SK-N-SH (cell line): Measurements from ENCODE around the gene TVP23C. TPM values are rescaled to one million over a fixed set of nuclear protein-coding genes. Genes with fewer than 3 reads are reported as not detected.
"Not testable (repeated sequence)": the region's sequence is repeated elsewhere in the genome, so short reads cannot be mapped to it uniquely, and the experiment has no call there.

Experiments used
- CTCF ChIA-PET: fragments of 300-600, 350-600 bp; formaldehyde crosslinking; extraction: SDS; loops from one replicate; lab custom pipeline; 2021; lab: Yijun Ruan, JAX
- POLR2A ChIA-PET: fragments of 350-600 bp; sonication (Branson Sonifier 250); formaldehyde crosslinking; extraction: SDS; loops from one replicate; lab custom pipeline; 2020; ENCODE audit warnings: antibody characterized with exemption, inconsistent platforms; lab: Yijun Ruan, JAX
- DNase-seq: peaks from one replicate; pipeline ENCODE4 v3.0.0; 2012
- H2AFZ ChIP-seq: fragments of 200-600 bp; sonication (generic); 2 replicates; pipeline ENCODE4 v1.8.1; 2016; ENCODE audit warnings: antibody characterized with exemption, mild to moderate bottlenecking, low read depth
- H3F3A ChIP-seq: fragments of 200-600 bp; sonication (generic); replicated peaks from 2 replicates; pipeline ENCODE3; 2016; ENCODE audit warnings: antibody characterized with exemption, mild to moderate bottlenecking; ENCODE audit not compliant: insufficient read depth
- H3K27ac ChIP-seq, 2 experiments: fragments of 200-500 bp in 1 of 2; fragments of 200-600 bp in 1 of 2; sonication (Bioruptor generic) in 1 of 2; sonication (generic), shearing (Covaris generic) in 1 of 2; 2 replicates each; pipeline versions ENCODE4 v1.5.1 to v1.6.1; 2014 to 2016; ENCODE audit warnings: low read depth in 2 of 2, inconsistent platforms in 1 of 2, low read length in 1 of 2, mild to moderate bottlenecking in 1 of 2, mixed read lengths in 1 of 2
- H3K27me3 ChIP-seq: fragments of 200-600 bp; sonication (generic), shearing (Covaris generic); 2 replicates; pipeline ENCODE4 v1.6.1; 2016; ENCODE audit warnings: mixed run types; ENCODE audit not compliant: insufficient read depth
- H3K36me3 ChIP-seq, 2 experiments: fragments of 200-500 bp in 1 of 2; fragments of 200-600 bp in 1 of 2; sonication (Bioruptor generic) in 1 of 2; sonication (generic) in 1 of 2; replicated peaks in 1 of 2; 2 replicates each; pipeline versions ENCODE3 to v1.5.1; 2014 to 2016; ENCODE audit warnings: low read length in 1 of 2, mild to moderate bottlenecking in 1 of 2; ENCODE audit not compliant: insufficient read depth in 2 of 2, control insufficient read depth in 1 of 2
- H3K4me1 ChIP-seq, 2 experiments: fragments of 200-500 bp in 1 of 2; fragments of 200-600 bp in 1 of 2; sonication (Bioruptor generic) in 1 of 2; sonication (generic), shearing (Covaris generic) in 1 of 2; 2 replicates each; pipeline versions ENCODE4 v1.5.1 to v1.6.1; 2014 to 2016; ENCODE audit warnings: low read depth in 1 of 2, low read length in 1 of 2, mixed run types in 1 of 2; ENCODE audit not compliant: insufficient read depth in 2 of 2, control insufficient read depth in 1 of 2
- H3K4me2 ChIP-seq: fragments of 200-600 bp; sonication (generic), shearing (Covaris generic); 2 replicates; pipeline ENCODE4 v1.6.1; 2017; ENCODE audit warnings: mixed run types
- H3K4me3 ChIP-seq, 2 experiments: fragments of 200-500 bp in 1 of 2; fragments of 200-600 bp in 1 of 2; sonication (Bioruptor generic) in 1 of 2; sonication (generic), shearing (Covaris generic) in 1 of 2; 2 replicates each; pipeline versions ENCODE4 v1.5.1 to v1.8.1; 2014 to 2016; ENCODE audit warnings: low read depth in 2 of 2, inconsistent platforms in 1 of 2, low read length in 1 of 2, mild to moderate bottlenecking in 1 of 2, mixed read lengths in 1 of 2, moderate library complexity in 1 of 2
- H3K79me2 ChIP-seq: fragments of 200-600 bp; sonication (generic); 2 replicates; pipeline ENCODE4 v1.8.1; 2017; ENCODE audit warnings: mild to moderate bottlenecking; ENCODE audit not compliant: insufficient read depth
- H3K9ac ChIP-seq: fragments of 200-600 bp; sonication (generic); 2 replicates; pipeline ENCODE4 v1.6.1; 2017; ENCODE audit warnings: mixed run types
- H3K9me2 ChIP-seq: fragments of 200-600 bp; sonication (generic); 2 replicates; pipeline ENCODE4 v1.6.1; 2017; ENCODE audit warnings: mixed run types
- H3K9me3 ChIP-seq: fragments of 200-600 bp; sonication (generic); 2 replicates; pipeline ENCODE4 v1.6.1; 2017; ENCODE audit warnings: mixed run types, mild to moderate bottlenecking, moderate library complexity
- H4K20me1 ChIP-seq: fragments of 200-600 bp; sonication (generic); 2 replicates; pipeline ENCODE4 v1.6.1; 2017; ENCODE audit warnings: mild to moderate bottlenecking, mixed run types; ENCODE audit not compliant: insufficient read depth
- MXI1 ChIP-seq: IDR thresholded peaks from 2 replicates; pipeline ENCODE4 v1.6.1; 2012; ENCODE audit warnings: mild to moderate bottlenecking, low read depth, low read length, improper control_type of control experiment
- POLR2AphosphoS5 ChIP-seq: IDR thresholded peaks from 2 replicates; pipeline ENCODE4 v1.6.1; 2012; ENCODE audit warnings: low read depth, low read length
- YY1 ChIP-seq: IDR thresholded peaks from 2 replicates; pipeline ENCODE4 v1.4.0; 2012; ENCODE audit warnings: low read depth, mild to moderate bottlenecking
- WGBS: methylation state at CpG from one replicate; pipeline ENCODE4 v1.1.6; 2017; ENCODE audit warnings: low lambda C conversion rate; 5-methylcytosine and 5-hydroxymethylcytosine counted together
- polyA plus RNA-seq, 3 experiments: library from polyadenylated mRNA; depleted of rRNA; stranded (reverse); fragments of >200 nt; gene quantifications; 2 replicates each; pipeline ENCODE4 v1.2.3, GENCODE V29; 2012

TVP23C gene
- polyA plus RNA-seq (2012; rRNA removed) = 4.7 and 5.0 TPM in 2 replicates
- polyA plus RNA-seq (2012; cell fraction: cytosol; rRNA removed) = 3.9 and 4.1 TPM in 2 replicates
- polyA plus RNA-seq (2012; cell fraction: nucleus; rRNA removed) = 13.8 and 14.5 TPM in 2 replicates

GRCh38 chr17:15563375-15563857 is at the start of gene TVP23C:
Gene TVP23C (minus strand): TSS chr17:15563483. CDS start chr17:15563448, 35 bp downstream.
- H3K9me2 ChIP-seq, H3K4me1 ChIP-seq, H4K20me1 ChIP-seq, H3K36me3 ChIP-seq, H3K27me3 ChIP-seq, H3F3A ChIP-seq, H3K79me2 ChIP-seq, POLR2A ChIA-PET, CTCF ChIA-PET, H3K9me3 ChIP-seq: not testable (repeated sequence)
- whole genome bisulfite sequencing = 0% methylated on average over 8 of the region's 46 CpGs
- peak within 1 kb of the TSS; percentile 81; the same call in 1 of the 2 replicates for H2AFZ ChIP-seq
- H3K27ac ChIP-seq = peak within 1 kb of the TSS; percentile 48 to 65
- peak within 1 kb of the TSS; percentile 61 to 70 for H3K4me3 ChIP-seq
- H3K4me2 ChIP-seq = peak within 1 kb of the TSS; percentile 73
- H3K9ac ChIP-seq = peak within 1 kb of the TSS; percentile 80
- peak; percentile 73 for DNase-seq
- TF ChIP-seq YY1 = peak; percentile 76; the same call in 1 of the 2 replicates
- peak; percentile 19; the same call in 1 of the 2 replicates for TF ChIP-seq MXI1
- peak; percentile 62; the same call in 1 of the 2 replicates for TF ChIP-seq POLR2AphosphoS5

- H3K4me3 ChIP-seq, H2AFZ ChIP-seq, H4K20me1 ChIP-seq, H3K4me2 ChIP-seq, H3K9me2 ChIP-seq, H3K9me3 ChIP-seq, H3K9ac ChIP-seq, POLR2A ChIA-PET, H3K79me2 ChIP-seq, H3K36me3 ChIP-seq, H3K27ac ChIP-seq, CTCF ChIA-PET, H3K4me1 ChIP-seq, H3F3A ChIP-seq, DNase-seq, H3K27me3 ChIP-seq: not testable (repeated sequence)
- 96% methylated on average over 8 of the region's 8 CpGs for WGBS
Observed at GRCh38 chr17:15592960-15593359, 29.7 kb upstream of the TVP23C start.

DNA sequence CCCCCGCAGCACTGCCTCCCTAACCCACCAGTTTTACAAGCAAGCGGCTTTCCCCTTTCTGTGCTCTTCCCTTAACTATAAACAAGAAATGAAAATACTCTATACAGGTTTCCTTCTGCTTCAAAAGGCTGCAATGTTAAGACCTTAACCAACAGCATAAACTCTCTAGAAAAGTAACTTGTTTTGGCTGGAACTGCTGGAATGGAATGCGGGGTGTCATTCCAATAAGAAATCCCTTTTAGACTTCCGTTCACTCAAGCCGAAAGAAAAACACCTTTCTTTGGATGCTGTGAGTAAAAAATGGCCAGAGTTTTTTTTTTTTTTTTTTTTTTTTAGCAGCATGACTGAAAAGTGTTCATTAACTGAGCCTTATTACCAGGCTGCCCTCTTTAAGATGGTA is 28.7 kb upstream of the TVP23C start:
- H3K79me2 ChIP-seq, H3K4me3 ChIP-seq, CTCF ChIA-PET, H4K20me1 ChIP-seq, H2AFZ ChIP-seq, H3K27ac ChIP-seq, DNase-seq, H3K9me3 ChIP-seq, H3F3A ChIP-seq, H3K4me2 ChIP-seq, H3K36me3 ChIP-seq, H3K9ac ChIP-seq, H3K27me3 ChIP-seq, H3K9me2 ChIP-seq, POLR2A ChIA-PET, H3K4me1 ChIP-seq: not testable (repeated sequence)
- 89% methylated on average over 5 of the region's 5 CpGs for WGBS

DNA sequence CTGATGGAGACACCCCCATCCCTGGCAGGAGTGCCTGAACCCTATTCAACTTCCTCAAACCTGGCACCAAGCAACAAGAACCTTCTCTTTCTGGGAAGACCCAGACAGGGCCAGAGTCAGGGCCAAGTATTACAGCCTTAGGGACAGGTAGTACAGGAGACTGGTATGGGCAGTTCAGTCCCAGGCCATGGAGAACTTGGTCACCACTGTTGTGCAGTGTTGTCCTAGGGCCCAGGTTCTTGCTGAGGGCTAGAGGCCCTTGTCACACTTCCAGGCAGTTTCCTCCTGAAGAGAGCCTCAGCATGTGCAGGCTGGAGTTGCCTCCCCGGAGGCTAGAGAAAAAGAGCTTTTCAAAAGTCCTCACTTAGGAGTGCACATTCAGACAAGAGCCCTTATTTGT is 27.6 kb upstream of the TVP23C start:
- POLR2A ChIA-PET, H3K27ac ChIP-seq, H3K79me2 ChIP-seq, H3K9me2 ChIP-seq, H3K9me3 ChIP-seq, H3K4me2 ChIP-seq, H3K36me3 ChIP-seq, H3K4me1 ChIP-seq, H3F3A ChIP-seq, H3K4me3 ChIP-seq, H3K27me3 ChIP-seq, DNase-seq, H2AFZ ChIP-seq, CTCF ChIA-PET, H4K20me1 ChIP-seq, H3K9ac ChIP-seq: not testable (repeated sequence)
- WGBS = 100% methylated on average over 1 of the region's 1 CpG

DNA sequence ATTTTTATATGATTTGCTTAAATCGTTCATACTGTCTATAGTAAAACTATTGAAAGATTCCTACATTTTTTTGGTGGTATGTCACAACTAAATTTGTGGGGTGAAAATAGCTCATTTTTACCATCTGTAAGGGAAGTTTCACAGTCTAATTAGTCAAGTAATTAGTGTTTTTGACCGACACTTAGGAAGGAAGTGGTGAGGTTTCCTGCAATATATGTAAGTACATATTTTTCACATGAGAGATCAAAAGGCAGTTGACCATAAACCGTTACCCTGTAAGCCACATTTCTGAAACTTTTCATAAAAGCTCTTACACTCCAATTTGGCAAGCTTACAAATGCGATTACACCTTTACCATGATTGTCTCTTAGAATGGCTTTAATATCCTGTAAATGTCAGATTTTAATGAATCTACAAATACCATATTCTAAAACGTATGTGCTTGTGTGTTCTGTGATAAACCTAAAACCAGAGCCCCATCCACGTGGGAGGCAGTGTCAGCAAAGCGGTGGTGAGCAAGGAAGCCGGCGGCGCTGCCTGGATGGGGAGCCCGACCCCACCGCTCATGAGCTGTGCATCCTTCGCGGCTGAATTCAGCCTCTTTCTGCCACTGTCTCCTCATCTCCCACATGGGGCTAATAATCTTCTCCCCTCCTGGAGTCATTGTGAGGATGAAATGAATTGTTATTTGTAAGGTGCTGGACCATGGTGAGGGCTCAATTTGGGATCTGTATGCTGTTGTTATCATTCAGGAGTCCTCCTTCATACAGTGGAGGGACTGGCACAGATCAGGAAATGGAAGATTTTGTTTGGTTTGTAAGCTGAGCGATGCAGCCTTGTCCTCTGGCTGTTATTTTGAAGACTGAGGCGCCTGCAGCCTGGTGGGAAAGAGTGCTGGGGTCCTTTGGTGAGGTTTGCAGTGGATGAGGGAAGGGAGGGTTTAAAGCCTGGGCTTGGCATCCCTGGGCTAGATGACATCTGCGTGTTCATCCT is 26.6 kb upstream of the TVP23C start:
- H3K27me3 ChIP-seq, H3K9me3 ChIP-seq, H3K27ac ChIP-seq, DNase-seq, CTCF ChIA-PET, H2AFZ ChIP-seq, H3K36me3 ChIP-seq, H3F3A ChIP-seq, H3K4me3 ChIP-seq, H3K4me2 ChIP-seq, H3K9me2 ChIP-seq, H3K9ac ChIP-seq, H3K79me2 ChIP-seq, POLR2A ChIA-PET, H3K4me1 ChIP-seq, H4K20me1 ChIP-seq: not testable (repeated sequence)
- 74% methylated on average over 10 of the region's 17 CpGs for WGBS

DNA sequence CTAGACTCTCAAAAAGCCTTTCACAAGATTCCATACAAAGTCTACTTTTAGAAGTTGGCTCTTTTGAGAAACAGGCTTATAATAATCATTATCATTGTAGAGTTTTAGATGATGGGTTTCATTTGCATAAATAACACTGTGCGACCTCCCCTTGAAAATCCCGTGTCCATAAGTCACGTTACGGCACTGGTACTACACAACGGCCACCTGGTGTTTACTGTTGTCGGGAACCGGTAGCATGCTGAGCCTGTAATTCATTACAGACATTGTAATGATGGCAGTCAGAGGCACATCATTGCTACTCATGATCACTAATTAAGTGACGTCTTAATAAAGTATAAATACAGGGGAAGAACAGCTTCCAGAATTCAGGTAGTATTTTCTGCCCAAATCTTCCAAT is 24.7 kb upstream of the TVP23C start:
- DNase-seq, H3K4me3 ChIP-seq, H3F3A ChIP-seq, POLR2A ChIA-PET, CTCF ChIA-PET, H3K9me2 ChIP-seq, H3K36me3 ChIP-seq, H3K79me2 ChIP-seq, H3K4me1 ChIP-seq, H2AFZ ChIP-seq, H3K9me3 ChIP-seq, H3K9ac ChIP-seq, H3K27ac ChIP-seq, H3K27me3 ChIP-seq, H3K4me2 ChIP-seq, H4K20me1 ChIP-seq: not testable (repeated sequence)
- 77% methylated on average over 8 of the region's 8 CpGs for WGBS
